Endothelial cell of umbilical vein (primary cell): ENCODE results near the gene CIAPIN1.

Experiments
- CTCF ChIP-seq, 2 donors: IDR thresholded peaks; 1 replicate in 1 of 2; 2 replicates in 1 of 2; pipeline ENCODE4 v1.5.1; 2011; ENCODE audit warnings: low read length in 2 of 2, mild to moderate bottlenecking in 2 of 2, moderate library complexity in 2 of 2, control low read depth in 1 of 2, inconsistent platforms in 1 of 2, low read depth in 1 of 2; ENCODE audit not compliant: insufficient read depth in 1 of 2; ENCODE audit errors: extremely low read depth in 1 of 2
- EZH2 ChIP-seq: IDR thresholded peaks from 2 replicates; pipeline ENCODE4 v1.6.1; 2012; ENCODE audit warnings: borderline replicate concordance, low read depth, mild to moderate bottlenecking, moderate library complexity, low read length, inconsistent platforms; ENCODE audit not compliant: severe bottlenecking
- FOS ChIP-seq: IDR thresholded peaks from 2 replicates; pipeline ENCODE4 v1.6.1; 2011; ENCODE audit warnings: mild to moderate bottlenecking, low read length, moderate library complexity, borderline replicate concordance; ENCODE audit not compliant: insufficient read depth
- GATA2 ChIP-seq: IDR thresholded peaks from 2 replicates; pipeline ENCODE4 v1.7.0; 2011; ENCODE audit warnings: low read depth, mild to moderate bottlenecking, moderate library complexity, mixed read lengths, low read length; ENCODE audit not compliant: insufficient read length, insufficient read depth
- JUN ChIP-seq: IDR thresholded peaks from 2 replicates; pipeline ENCODE4 v1.6.1; 2011; ENCODE audit warnings: borderline replicate concordance, low read depth; ENCODE audit not compliant: insufficient read length, insufficient read depth
- POLR2A ChIP-seq: IDR thresholded peaks from 2 replicates; pipeline ENCODE4 v1.6.1; 2012; ENCODE audit warnings: low read depth, mild to moderate bottlenecking, control low read depth, low read length
- POLR2AphosphoS5 ChIP-seq: IDR thresholded peaks from 2 replicates; pipeline ENCODE4 v1.6.1; 2012; ENCODE audit warnings: low read depth, mild to moderate bottlenecking, control low read depth, low read length, moderate library complexity; ENCODE audit not compliant: insufficient read depth

- TF ChIP-seq EZH2 (no peak), CTCF (IDR thresholded peaks at IDR 0.05; ENCODE audit: extremely low read depth in 1 of 2, insufficient read depth in 1 of 2, low read depth in 1 of 2, low read length in 2 of 2) (no peak), POLR2AphosphoS5 (no peak), JUN (no peak), GATA2 (no peak), POLR2A (no peak), FOS (no peak)
Observed at GRCh38 chr16:57423152-57423551, 24.0 kb downstream of the CIAPIN1 start.
